Left ventricle myocardium superior (tissue), 1 donor: ENCODE data around the gene ADAMTSL5. TPM values are rescaled to one million over a fixed set of nuclear protein-coding genes. Genes with fewer than 3 reads are reported as not detected.

ENCODE experiments used
- ATAC-seq: fragments of 200-7000 bp; cut with Tn5 transposase; one replicate; pipeline ENCODE4 v1.9.1; 2020; ENCODE audit warnings: mild to moderate bottlenecking, moderate library complexity
- DNase-seq: peaks from one replicate; pipeline ENCODE4 v3.0.0-alpha.2; 2020
- intact Hi-C: fragments of 100-400 bp; cut with micrococcal nuclease; formaldehyde crosslinking; loops from one replicate; pipeline ENCODE4 v1.11.0; 2022
- total RNA-seq: library from RNA; stranded (reverse); fragmentation: NEBNext Ultra II Directional; extraction: Animal tissue kit (Norgen Biotek cat#: 25700); gene quantifications from one replicate; pipeline ENCODE4 v1.2.1, GENCODE V29; 2021
- donor health status: DM: no; HTN: yes; CAD: no; lungs with severe emphysema.

ADAMTSL5 gene
- total RNA-seq, 1 donor from 2014 or later: 20.5 TPM

DNA sequence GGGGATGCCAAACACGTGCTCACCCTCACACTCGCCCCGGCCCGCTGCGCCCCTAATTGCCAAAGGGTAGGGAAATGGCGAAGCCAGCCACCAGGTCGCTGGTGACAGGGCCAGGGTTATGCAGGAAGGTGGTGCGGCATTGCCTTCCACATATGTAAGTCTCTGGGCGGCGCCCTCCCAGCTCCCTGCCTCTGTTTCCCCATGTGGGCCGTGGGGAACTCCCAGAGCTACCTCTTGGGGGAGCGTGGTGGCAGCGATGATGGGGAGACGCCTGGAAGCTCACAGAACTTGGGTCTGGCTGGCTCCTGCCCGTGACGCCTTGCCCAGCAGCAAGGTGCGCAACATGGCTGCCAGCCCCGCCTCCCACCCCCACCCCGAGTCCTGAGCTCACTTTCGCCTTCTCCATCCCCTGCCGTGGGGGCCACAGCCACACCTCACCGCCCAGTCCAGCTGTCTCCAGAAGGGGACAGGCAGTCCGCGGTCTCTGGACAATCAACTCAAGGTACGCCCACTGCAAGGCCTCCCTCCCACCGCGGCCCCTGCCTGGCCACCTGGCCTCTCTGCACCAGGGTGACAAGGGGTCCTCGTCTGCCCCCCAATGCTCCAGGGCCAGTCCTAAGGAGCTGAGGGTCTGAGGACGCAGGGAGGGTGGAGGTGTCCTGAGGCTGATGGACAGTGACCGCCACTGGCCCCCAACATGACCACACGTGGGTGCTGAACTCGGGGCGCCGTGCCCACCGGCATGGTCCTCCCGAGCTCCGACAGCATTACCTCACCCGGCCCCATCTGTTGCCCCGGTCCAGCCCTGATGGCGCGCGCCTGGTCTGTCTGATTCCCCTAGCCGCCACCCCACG is 40.4 kb downstream of the ADAMTSL5 start:
- DNase-seq (peak; percentile 33), ATAC-seq (no peak)
- intact Hi-C loops: no loop called here

DNA sequence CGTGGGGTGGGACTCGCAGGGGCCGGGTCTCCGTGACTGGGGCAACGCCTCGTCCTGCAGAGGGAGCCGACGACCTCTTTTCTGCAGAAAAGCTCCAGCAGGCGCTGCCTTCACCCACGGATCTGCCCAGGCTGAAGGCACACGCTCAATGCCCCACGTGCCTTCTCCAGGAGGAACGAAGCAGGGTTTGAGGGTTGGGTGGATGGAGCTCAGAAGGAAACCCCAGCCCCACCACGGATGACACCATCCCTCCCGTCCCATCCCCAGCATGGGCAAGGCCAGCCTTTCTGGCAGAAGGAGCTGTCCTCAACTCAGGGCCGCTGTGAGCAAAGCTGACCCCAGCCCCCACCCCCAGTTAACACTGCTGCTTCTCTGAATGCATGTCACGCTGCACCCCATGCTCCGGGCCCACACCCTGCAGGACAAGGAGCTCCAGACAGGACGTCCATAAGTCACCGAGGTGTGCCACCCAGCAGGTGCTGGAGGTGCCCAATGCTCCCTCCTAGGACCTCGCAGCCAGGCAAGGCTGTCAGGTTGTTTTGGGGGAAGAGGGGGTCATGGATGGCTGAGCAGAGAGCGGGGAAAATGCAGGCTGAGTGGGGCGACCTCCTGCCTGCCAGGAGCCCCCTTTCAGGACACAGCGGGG is 41.2 kb downstream of the ADAMTSL5 start:
- intact Hi-C loops: no loop called here
- peak; percentile 29 for DNase-seq
- ATAC-seq: no peak

GRCh38 chr19:1471010-1471514 is 41.8 kb downstream of the ADAMTSL5 start:
- peak; percentile 39 for DNase-seq
- ATAC-seq: peak; percentile 9
- intact Hi-C loops: no loop called here

DNA sequence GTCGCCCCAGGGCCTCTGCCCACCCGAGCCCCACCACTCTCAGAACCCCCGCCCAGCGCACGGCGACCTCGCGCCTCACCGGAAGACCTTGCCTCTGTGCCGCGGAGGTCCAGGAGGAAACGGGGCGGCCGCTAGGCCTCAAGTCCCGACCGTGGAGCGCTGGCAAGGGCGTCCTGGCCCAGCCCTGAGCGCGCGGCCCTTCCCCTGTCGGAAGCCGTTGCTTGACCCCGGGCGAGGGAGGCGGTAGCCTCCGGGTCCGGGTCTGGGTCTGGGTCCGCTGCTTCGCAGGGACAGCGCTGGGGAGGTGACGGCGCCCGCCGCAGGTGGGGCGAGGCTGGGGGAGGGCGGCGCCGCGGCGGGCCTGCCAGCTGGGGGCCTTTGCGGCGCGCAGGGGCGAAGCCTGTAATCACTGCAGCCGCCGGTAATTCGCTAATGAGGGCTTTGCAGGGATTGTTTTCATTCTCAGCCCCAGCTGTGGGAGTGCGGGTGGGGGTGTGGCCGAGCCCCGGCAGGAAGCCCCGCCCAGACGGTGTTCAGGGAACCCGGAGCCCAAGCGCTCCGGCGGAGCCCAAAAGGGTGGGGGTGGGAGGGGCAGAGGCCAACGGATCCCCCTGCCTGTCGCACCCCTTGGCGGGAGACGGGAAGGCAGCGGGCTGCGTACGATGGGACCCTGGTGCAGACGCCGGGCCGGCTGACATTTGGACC is 42.4 kb downstream of the ADAMTSL5 start:
- peak; percentile 68 for DNase-seq
- intact Hi-C loops: no loop called here
- ATAC-seq: peak; percentile 55

DNA sequence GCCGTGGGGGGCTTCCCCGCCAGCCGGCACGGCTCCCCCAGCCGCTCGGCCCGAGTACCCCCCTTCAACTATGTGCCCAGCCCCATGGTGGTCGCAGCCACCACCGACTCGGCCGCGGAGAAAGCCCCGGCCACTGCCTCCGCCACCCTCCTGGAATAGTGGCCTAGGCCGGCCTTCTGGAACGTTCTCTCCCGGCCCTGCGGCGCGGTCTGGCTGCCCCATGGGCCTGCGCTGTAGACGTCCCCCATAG is 42.8 kb downstream of the ADAMTSL5 start:
- intact Hi-C loops: no loop called here
- ATAC-seq (peak; percentile 12), DNase-seq (no peak)

- ATAC-seq: no peak
- intact Hi-C loops: no loop called here
- peak; percentile 46 for DNase-seq
These were observed 43.4 kb downstream of the ADAMTSL5 start for GRCh38 chr19:1469255-1470054.

GRCh38 chr19:1468821-1469254 is 44.0 kb downstream of the ADAMTSL5 start:
- peak; percentile 8 for ATAC-seq
- DNase-seq: peak; percentile 56
- intact Hi-C loops: no loop called here

GRCh38 chr19:1468274-1468820 is 44.5 kb downstream of the ADAMTSL5 start:
- intact Hi-C loops: no loop called here
- no peak for ATAC-seq
- no peak for DNase-seq

DNA sequence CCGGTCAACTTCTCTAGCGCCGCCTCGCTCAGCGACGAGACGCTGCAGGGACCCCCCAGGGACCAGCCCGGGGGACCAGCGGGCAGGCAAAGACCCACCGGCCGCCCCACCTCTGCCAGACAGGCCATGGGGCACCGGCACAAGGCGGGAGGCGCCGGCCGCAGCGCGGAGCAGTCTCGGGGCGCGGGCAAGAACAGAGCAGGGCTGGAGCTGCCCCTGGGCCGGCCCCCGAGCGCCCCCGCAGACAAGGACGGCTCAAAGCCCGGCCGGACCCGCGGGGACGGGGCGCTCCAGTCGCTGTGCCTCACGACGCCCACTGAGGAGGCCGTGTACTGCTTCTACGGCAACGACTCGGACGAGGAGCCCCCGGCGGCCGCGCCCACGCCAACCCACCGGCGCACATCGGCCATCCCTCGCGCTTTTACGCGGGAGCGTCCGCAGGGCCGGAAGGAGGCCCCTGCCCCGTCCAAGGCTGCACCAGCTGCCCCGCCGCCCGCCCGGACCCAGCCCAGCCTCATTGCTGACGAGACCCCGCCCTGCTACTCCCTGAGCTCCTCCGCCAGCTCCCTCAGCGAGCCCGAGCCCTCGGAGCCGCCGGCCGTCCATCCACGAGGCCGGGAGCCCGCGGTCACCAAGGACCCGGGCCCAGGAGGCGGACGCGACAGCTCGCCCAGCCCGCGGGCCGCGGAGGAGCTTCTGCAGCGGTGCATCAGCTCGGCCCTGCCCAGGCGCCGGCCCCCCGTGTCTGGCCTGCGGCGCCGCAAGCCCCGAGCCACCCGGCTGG is 45.1 kb downstream of the ADAMTSL5 start:
- DNase-seq (no peak), ATAC-seq (no peak)
- intact Hi-C loops: no loop called here

DNA sequence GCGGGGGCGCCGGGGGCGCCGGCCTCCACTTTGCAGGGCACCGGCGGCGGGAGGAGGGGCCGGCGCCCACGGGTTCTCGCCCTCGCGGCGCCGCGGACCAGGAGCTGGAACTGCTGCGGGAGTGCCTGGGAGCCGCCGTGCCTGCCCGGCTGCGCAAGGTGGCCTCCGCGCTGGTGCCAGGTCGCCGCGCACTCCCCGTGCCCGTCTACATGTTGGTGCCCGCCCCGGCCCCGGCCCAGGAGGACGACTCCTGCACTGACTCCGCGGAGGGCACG is 45.7 kb downstream of the ADAMTSL5 start:
- no peak for DNase-seq
- intact Hi-C loops: no loop called here
- ATAC-seq: no peak

- DNase-seq: no peak
- no peak for ATAC-seq
These were observed 46.2 kb downstream of the ADAMTSL5 start for GRCh38 chr19:1466461-1467214.

GRCh38 chr19:1466018-1466460 is 46.8 kb downstream of the ADAMTSL5 start:
- DNase-seq (no peak), ATAC-seq (no peak)
- intact Hi-C loops: no loop called here

More at GRCh38 chr19:1466461-1467214, 46.2 kb downstream of the ADAMTSL5 start:
- intact Hi-C loops: no loop called here

GRCh38 chr19:1465191-1466016 is 47.4 kb downstream of the ADAMTSL5 start:
- DNase-seq: peak; percentile 66
- ATAC-seq: peak; percentile 58
- intact Hi-C loops: no loop called here

GRCh38 chr19:1461862-1462261 is 51.0 kb downstream of the ADAMTSL5 start:
- no peak for ATAC-seq
- no peak for DNase-seq
- intact Hi-C loops: no loop called here

GRCh38 chr19:1460033-1460995 is 52.5 kb downstream of the ADAMTSL5 start:
- intact Hi-C loops: no loop called here
- ATAC-seq (no peak), DNase-seq (no peak)

- ATAC-seq (no peak), DNase-seq (no peak)
- intact Hi-C loops: no loop called here
These were observed 53.3 kb downstream of the ADAMTSL5 start for GRCh38 chr19:1459479-1459878.
